GM12865 (cell line): ENCODE results near the gene BTBD1.

ENCODE experiments used
- DNase-seq: peaks from one replicate; pipeline ENCODE4 v3.0.0; 2010; ENCODE audit warnings: low read depth
- H3K4me3 ChIP-seq: 2 replicates; pipeline ENCODE4 v1.5.1; 2011; ENCODE audit warnings: mild to moderate bottlenecking, low read depth, low read length, control low read depth
- TF ChIP-seq, protein P1 (sequence below): IDR thresholded peaks from 2 replicates; pipeline ENCODE4 v1.5.1; 2011; ENCODE audit warnings: low read length, control low read depth, low read depth, inconsistent platforms; ENCODE audit not compliant: insufficient read depth; ENCODE audit errors: missing control alignments

Gene BTBD1

DNA sequence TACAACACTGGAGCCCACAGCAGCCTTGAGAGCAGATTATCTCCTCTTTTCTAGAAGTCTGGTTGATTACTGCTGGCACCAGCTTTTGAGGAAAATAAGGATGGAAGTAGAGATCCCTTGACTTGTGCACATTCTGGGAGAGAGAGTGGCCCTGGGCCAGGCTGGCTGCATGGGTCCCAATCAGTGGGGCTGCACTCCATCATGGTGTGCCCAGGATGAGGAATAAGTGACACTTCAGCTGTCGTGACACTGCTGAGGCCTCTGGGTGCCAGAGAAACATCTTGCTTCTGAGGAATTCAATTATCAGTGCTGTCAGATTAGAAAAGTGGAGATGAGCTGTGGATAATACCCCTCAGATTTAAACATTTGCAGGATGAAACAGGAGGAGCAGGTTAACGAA is 72.0 kb downstream of the BTBD1 start:
- DNase-seq = no peak
- TF ChIP-seq, protein P1, sequence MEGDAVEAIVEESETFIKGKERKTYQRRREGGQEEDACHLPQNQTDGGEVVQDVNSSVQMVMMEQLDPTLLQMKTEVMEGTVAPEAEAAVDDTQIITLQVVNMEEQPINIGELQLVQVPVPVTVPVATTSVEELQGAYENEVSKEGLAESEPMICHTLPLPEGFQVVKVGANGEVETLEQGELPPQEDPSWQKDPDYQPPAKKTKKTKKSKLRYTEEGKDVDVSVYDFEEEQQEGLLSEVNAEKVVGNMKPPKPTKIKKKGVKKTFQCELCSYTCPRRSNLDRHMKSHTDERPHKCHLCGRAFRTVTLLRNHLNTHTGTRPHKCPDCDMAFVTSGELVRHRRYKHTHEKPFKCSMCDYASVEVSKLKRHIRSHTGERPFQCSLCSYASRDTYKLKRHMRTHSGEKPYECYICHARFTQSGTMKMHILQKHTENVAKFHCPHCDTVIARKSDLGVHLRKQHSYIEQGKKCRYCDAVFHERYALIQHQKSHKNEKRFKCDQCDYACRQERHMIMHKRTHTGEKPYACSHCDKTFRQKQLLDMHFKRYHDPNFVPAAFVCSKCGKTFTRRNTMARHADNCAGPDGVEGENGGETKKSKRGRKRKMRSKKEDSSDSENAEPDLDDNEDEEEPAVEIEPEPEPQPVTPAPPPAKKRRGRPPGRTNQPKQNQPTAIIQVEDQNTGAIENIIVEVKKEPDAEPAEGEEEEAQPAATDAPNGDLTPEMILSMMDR = no peak
- H3K4me3 ChIP-seq = no peak overlapping the region

DNA sequence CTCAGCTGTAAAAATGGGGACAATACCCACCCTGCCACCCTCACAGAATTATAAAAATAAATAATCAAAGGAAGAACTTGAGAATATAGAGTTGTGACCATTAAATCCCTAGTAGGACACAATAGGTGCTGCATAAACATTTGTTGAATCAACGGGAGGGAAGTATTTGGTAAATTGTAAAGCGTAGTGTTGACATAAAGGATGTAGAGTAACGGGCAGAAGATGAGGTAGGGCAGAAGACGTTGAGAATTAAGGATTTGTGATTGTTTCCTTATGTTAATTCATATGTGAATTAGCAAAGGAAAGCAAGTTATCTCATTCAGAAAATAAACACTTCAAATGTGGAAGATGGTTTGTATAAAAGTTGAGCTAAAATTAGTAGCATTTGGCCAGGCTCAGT is 73.9 kb downstream of the BTBD1 start:
- TF ChIP-seq, protein P1 = no peak
- no peak for DNase-seq
- no peak overlapping the region for H3K4me3 ChIP-seq

DNA sequence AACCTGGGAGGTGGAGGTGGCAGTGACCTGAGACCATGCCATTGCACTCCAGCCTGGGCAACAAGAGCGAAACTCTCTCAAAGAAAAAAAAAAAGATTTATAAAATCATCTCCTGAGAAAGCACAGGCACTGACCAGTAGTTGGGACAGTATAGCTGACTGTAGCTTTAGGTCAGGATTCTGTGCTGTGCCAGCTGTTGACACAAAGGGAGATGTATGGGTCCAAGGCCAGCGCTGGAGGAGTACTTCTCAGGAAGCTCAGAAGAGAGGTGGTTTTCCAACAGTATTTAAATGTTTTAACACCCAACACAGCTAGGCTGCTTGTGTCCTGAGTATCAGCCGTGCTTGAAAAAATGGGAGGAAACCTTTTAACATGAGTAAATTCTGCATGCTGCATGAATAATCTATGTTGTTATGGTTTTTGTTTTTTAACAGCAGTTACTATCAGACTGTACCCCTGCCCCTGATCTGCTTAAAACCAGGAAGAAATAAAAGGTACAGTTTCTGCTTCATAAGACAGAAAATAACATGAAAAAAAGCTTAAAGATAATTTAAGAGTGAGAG is 74.5 kb downstream of the BTBD1 start:
- DNase-seq = no peak
- TF ChIP-seq, protein P1 = no peak
- no peak overlapping the region for H3K4me3 ChIP-seq

DNA sequence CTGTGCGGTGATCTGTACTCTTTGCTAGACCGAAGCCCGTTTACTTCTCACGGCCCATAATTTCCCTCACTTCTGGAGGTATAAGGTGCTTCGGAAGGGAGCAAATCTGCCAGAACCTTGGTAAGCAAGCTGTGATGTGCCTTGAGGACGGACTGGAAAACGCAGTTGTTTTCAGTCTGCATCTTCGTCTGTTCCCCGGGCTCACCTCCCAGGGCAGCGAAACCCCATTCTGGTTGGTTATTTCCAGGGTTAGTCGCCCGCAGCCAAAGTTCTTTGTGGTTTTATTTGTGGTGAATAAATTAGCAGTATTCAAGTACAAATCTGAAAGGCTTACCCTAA is 80.6 kb downstream of the BTBD1 start:
- DNase-seq = peak; percentile 44
- H3K4me3 ChIP-seq = peak overlapping the region; percentile 95

DNA sequence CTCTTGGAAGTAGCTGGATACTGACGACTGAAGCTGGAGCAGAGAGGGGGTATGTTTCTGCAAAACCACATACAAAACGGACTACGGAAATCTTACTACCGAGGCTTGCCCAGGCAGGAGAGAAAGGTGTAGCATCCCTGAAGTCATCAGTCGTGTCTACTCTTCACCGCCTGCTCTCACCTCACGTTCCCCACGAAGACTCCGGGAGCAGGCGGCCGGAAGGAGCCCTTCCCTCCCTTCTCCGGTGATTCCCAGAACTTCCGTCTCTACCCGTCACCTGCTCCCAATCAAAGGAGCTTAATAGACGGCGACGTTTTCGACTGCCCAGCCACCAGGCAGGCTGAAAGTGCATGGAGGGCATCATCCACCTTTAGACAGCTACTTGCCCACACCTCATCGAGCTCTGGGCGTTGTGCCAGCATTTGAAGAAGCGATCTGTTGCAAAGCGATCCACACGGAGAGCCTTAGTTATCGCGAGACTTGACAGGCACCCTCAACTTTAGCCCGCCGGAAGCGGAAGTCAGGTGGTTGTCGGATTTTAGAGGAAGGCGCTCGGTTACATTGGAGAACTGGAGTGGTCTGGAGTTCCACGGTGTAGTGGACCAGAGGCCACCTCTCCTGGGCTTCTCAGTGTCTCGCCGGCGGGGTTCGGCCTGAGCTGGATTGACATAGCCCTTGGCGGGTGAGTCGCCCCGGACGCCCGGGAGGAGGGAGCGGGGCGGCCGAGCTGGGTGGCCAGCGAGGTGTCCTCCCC is 81.2 kb downstream of the BTBD1 start, which contains the start of gene RAMAC:
Gene RAMAC (plus strand): TSS at position 523 of the 754 bp plus-strand sequence. CDS start 2,809 bp downstream, outside the sequence.
- DNase-seq = peak; percentile 98
- peak within 1 kb of the TSS; percentile 95 for H3K4me3 ChIP-seq
- TF ChIP-seq, protein P1 = no peak

More for the DNA sequence above, 80.6 kb downstream of the BTBD1 start:
- TF ChIP-seq, protein P1 = no peak

DNA sequence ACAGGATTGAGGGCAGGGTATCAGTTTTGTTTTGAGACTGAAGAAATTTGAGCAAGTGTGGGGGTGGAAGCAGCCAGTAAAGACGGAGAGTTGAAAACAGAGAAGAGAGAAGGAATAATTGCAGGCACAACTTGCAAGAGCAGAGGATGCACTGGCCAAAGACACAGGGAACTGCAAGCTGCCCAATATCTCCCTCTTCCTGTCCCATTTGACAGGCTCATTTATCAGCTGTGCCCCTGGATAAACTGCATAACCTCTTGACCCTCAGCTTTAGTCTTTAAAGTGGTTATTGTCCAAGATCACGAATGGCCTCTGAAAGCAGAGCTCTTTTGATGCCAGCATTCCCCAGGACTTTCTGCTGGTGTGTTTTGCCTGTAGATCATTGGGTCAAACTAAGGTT is 86.1 kb downstream of the BTBD1 start:
- H3K4me3 ChIP-seq = no peak overlapping the region
- TF ChIP-seq, protein P1 = no peak
- DNase-seq = no peak
